ENCODE measurements around the gene OR2AT4. TPM values are rescaled to one million over a fixed set of nuclear protein-coding genes. Genes with fewer than 3 reads are reported as not detected.

The OR2AT4 gene
- total and polyA plus RNA-seq, 2 of the 8 experiments (the other 6 are each of a cell fraction or from before 2014, with no cell fraction given), result not detected

DNA sequence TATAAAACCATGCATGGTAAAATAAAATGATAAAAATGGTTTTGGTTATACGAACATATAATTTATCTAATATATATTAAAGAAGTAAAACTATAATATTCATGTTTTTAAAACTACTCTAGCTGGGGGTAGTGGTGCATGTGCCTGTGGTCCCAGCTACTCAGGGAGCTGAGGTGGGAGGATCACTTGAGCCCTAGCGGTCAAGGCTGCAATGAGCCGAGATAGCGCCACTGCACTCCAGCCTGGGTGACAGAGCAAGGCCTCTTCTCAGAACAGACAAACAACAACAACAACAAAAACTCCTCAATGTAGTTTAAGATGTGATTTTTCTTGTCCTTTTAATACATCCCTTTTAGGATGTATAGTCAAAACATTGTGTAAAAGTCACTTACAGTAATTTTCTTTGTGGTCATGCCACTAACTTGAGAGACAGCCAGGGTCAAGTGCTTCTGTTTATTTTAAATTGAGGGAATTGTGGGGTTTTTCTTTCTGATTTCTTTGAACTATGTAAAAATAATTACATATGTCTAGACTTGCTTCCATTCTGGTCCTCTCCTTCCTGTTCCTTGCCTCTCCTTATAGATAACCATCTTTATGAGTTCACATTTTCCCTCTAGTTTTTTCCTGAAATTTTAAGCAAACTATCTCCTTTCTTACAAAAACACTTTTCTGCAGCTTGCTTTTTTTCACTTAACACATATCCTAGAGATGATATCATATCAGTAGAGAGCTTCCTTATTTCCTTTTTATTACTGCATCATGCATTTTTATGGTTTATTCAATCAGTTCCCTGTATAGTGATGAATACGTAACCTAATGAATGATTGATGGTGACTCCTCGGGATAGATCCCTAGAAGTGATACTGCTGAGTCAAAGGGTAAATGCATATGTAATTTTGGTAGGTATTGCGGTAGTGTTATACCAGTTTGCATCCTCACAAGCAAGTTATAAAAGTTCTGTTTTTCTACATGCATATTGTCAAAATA, 9.1 kb downstream of the OR2AT4 start:
- no peak overlapping the region for H2BK20ac ChIP-seq (ENCODE audit: low read length)
- no peak overlapping the region for H2BK15ac ChIP-seq (ENCODE audit: low read length)
- H2BK12ac ChIP-seq (ENCODE audit: low read depth, low read length), result no peak overlapping the region
- 77% methylated on average over 7 of the region's 7 CpGs; no CpG with 5 or more reads in 1 of the 2 experiments for WGBS, 2 experiments (ENCODE audit: extremely low coverage in 1 of 2, insufficient coverage in 1 of 2, insufficient read length in 1 of 2, insufficient replicate concordance in 2 of 2, low coverage in 1 of 2, low lambda C conversion rate in 2 of 2, missing lambda C conversion rate in 1 of 2)
- no peak overlapping the region for H4K91ac ChIP-seq (replicated peaks; ENCODE audit: insufficient read length, low read length)
- no peak overlapping the region; the same call in 1 of the 2 replicates for H4K8ac ChIP-seq (ENCODE audit: extremely low read depth, insufficient read depth, low read length)
- FAIRE-seq, result no peak
- no peak overlapping the region for H3K9ac ChIP-seq (replicated peaks in 1 of 4; ENCODE audit: extremely low read depth in 1 of 4, low read depth in 3 of 4, low read length in 3 of 4)
- H3K9me3 ChIP-seq (ENCODE audit: insufficient read depth in 2 of 2, low read depth in 1 of 2, low read length in 1 of 2), result peaks cover 4 to 6% of the 10 kb centered on the region in 2 experiments; a peak in 3 of 4 replicates
- no peak overlapping the region for H3K4me2 ChIP-seq (ENCODE audit: insufficient read depth in 1 of 2, low read depth in 2 of 2, low read length in 2 of 2)
- H3K79me2 ChIP-seq (ENCODE audit: control insufficient read depth in 1 of 2, insufficient read depth in 2 of 2, low read length in 2 of 2), result no peaks in the 10 kb centered on the region
- TF ChIP-seq GABPA (IDR thresholded peaks at IDR 0.05; ENCODE audit: borderline replicate concordance, insufficient read depth, low read length), result no peak
- TF ChIP-seq, protein P1, sequence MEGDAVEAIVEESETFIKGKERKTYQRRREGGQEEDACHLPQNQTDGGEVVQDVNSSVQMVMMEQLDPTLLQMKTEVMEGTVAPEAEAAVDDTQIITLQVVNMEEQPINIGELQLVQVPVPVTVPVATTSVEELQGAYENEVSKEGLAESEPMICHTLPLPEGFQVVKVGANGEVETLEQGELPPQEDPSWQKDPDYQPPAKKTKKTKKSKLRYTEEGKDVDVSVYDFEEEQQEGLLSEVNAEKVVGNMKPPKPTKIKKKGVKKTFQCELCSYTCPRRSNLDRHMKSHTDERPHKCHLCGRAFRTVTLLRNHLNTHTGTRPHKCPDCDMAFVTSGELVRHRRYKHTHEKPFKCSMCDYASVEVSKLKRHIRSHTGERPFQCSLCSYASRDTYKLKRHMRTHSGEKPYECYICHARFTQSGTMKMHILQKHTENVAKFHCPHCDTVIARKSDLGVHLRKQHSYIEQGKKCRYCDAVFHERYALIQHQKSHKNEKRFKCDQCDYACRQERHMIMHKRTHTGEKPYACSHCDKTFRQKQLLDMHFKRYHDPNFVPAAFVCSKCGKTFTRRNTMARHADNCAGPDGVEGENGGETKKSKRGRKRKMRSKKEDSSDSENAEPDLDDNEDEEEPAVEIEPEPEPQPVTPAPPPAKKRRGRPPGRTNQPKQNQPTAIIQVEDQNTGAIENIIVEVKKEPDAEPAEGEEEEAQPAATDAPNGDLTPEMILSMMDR (IDR thresholded peaks at IDR 0.05; ENCODE audit: control extremely low read depth in 1 of 3, insufficient read depth in 1 of 3, low read depth in 1 of 3, low read length in 3 of 3), result peak in 2 of 3 experiments; percentile 10 to 42; a peak in 3 of 4 replicates
- H3K23me2 ChIP-seq (ENCODE audit: low read depth, low read length), result no peaks in the 10 kb centered on the region
- H2BK120ac ChIP-seq (replicated peaks; ENCODE audit: low read depth, low read length), result no peak overlapping the region
- H2BK5ac ChIP-seq (ENCODE audit: low read depth, low read length), result no peak overlapping the region
- no peak overlapping the region for H3K4ac ChIP-seq (replicated peaks; ENCODE audit: insufficient read length, low read depth, low read length)
- H3K36me3 ChIP-seq (ENCODE audit: control insufficient read depth in 2 of 4, insufficient read depth in 4 of 4, low read length in 3 of 4), result no peaks in the 10 kb centered on the region
- H3K27ac ChIP-seq (ENCODE audit: low read depth, low read length), result no peak overlapping the region
- no peaks in the 10 kb centered on the region for H4K20me1 ChIP-seq (replicated peaks in 1 of 2; ENCODE audit: control insufficient read depth in 1 of 2, insufficient read depth in 2 of 2, low read length in 2 of 2)
- no peak for DNase-seq (ENCODE audit: low read depth in 1 of 2, low spot score in 2 of 2)
- H3K56ac ChIP-seq (replicated peaks; ENCODE audit: insufficient read length, low read depth, low read length), result no peak overlapping the region
- no peaks in the 10 kb centered on the region for H3K4me1 ChIP-seq (replicated peaks in 1 of 4; ENCODE audit: control insufficient read depth in 3 of 4, insufficient read depth in 4 of 4, low read length in 3 of 4)
- ChIA-PET POLR2A (ENCODE audit: partially characterized antibody) (interaction anchor here (0.7 kb wide), 1 partner anchor 24 kb away, joined by 4 read pairs; no protein-coding TSS in a partner anchor), CTCF (ENCODE audit: partially characterized antibody) (interaction anchor here (0.9 to 1.7 kb wide), 4 partner anchors 40 to 161 kb away, joined by 3 to 4 read pairs (median 4); no protein-coding TSS in a partner anchor)
- no peaks in the 10 kb centered on the region for H3K79me1 ChIP-seq (ENCODE audit: low read depth, low read length)
- no peaks in the 10 kb centered on the region for H3K27me3 ChIP-seq (replicated peaks in 1 of 4; ENCODE audit: control insufficient read depth in 3 of 4, extremely low read depth in 1 of 4, insufficient read depth in 3 of 4, low read length in 3 of 4)
- no peak overlapping the region for H3K18ac ChIP-seq (ENCODE audit: extremely low read depth, low read length)
- H3K23ac ChIP-seq (ENCODE audit: insufficient read length), result no peak overlapping the region
- no peak overlapping the region for H3K4me3 ChIP-seq (ENCODE audit: extremely low read depth in 1 of 4, insufficient read depth in 2 of 4, low read depth in 3 of 4, low read length in 4 of 4)
- no peak overlapping the region for H2AK5ac ChIP-seq (ENCODE audit: low read depth, low read length)
- no peak overlapping the region for H4K5ac ChIP-seq (ENCODE audit: insufficient read length, low read depth, low read length)
- no peak overlapping the region for H2AFZ ChIP-seq (ENCODE audit: low read length)
- H3K14ac ChIP-seq (ENCODE audit: insufficient read length), result no peak overlapping the region
